Adipose tissue (tissue), 3 donors: ENCODE measurements around the gene DLG5. TPM values are rescaled to one million over a fixed set of nuclear protein-coding genes. Genes with fewer than 3 reads are reported as not detected.
"Not testable (repeated sequence)": the region's sequence is repeated elsewhere in the genome, so short reads cannot be mapped to it uniquely, and the experiment has no call there.

Source experiments
- H3K27ac ChIP-seq: one replicate; pipeline ENCODE4 v1.5.1; 2013; ENCODE audit warnings: low read depth, low read length
- WGBS, 3 donors: extraction: QIAGEN DNeasy Blood & Tissue Kit; methylation state at CpG; one replicate each; pipeline ENCODE4 v1.1.7; 2013; 5-methylcytosine and 5-hydroxymethylcytosine counted together
- polyA plus RNA-seq, 3 donors: library from polyadenylated mRNA; stranded (reverse); fragments of 200-250 nt; gene quantifications; one replicate each; pipeline ENCODE4 v1.2.3, GENCODE V29; 2013
- donor health status: healthy with polysubstance abuse.
- donor health status: Bipolar disorder and iron deficiency.
- donor health status: healthy.

DLG5 gene
- polyA plus RNA-seq, 3 donors: 10.2 to 17.2 (median 14.1) TPM

DNA sequence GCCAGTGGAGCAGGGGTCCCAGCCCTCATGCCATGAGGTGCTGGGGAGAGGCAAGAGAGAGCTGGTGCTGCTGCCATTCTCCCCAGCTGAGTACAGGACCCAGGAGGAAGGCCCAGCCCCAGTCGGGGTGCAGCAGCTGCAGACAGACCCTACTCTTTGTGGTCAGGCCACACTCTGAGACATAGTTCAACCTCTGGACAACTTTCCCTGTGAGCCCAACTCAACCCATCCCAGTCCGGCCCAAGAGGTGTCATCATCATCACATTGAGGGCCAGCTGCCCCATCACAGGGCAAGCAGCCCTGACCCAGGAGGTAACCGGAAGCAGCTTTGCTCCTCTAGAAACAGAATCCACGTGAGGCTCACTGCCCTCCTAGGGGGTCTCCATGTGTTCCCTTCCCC lies 155.1 kb downstream of the DLG5 start:
- 73 to 86% (median 82%) methylated on average over 4 of the region's 4 CpGs for WGBS, 3 donors

DNA sequence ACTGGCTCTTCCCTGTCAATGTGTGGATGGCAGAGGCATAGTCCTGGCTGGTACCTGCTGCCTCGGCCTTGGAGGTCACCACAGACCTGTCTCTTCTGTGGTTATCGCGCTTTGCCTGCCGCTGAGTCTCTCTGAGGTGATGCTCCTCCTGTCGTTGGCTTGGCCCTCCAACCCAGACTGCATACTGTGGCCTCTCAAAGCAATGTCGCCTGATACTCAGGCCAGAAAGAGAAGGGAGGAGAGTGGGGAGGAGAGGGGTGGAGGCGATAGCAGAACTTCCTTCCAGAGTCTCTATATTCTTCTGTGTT lies 155.7 kb downstream of the DLG5 start:
- 80 to 85% (median 84%) methylated on average over 7 of the region's 7 CpGs for WGBS, 3 donors
- no peak overlapping the region for H3K27ac ChIP-seq

More for the DNA sequence above, 155.1 kb downstream of the DLG5 start:
- H3K27ac ChIP-seq: no peak overlapping the region

DNA sequence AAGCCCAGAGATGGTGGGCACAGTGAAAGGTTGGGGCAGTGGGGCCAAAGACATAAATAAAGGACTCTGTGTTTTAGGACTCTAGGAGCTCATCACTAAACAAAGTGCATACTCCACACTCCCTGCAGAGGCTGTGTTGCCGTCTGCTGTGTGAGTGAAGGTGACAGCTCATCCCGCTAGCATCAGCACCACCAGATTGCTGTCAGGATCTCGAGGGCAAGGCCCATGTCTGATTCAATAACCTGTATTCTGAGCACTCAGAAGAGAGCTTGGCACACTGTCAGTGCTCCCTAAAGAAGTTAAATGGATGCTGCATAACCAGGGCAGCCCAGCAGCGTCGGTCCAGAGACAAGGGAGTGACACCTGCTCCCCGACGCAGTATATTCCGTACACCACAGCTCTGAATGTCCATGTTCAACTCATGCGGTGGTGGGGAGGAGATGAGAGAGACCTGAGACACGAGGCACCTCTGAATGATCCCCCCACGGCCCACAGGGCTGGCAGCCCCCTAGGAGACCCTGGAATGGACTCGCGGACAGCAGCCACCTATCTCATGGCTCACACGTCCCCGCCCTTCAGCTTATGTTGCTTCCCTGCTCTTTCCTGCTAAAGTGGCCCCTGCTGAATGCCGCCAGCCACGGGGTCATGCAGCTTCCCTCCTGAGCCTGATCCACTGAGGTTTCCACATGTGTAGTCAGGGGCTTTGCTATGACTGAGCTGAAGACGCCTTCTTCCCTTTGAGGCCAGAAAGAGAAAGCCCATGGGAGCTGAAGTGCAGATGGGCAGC lies 156.3 kb downstream of the DLG5 start:
- WGBS, 3 donors: 77 to 84% (median 77%) methylated on average over 18 of the region's 18 CpGs
- no peak overlapping the region for H3K27ac ChIP-seq

DNA sequence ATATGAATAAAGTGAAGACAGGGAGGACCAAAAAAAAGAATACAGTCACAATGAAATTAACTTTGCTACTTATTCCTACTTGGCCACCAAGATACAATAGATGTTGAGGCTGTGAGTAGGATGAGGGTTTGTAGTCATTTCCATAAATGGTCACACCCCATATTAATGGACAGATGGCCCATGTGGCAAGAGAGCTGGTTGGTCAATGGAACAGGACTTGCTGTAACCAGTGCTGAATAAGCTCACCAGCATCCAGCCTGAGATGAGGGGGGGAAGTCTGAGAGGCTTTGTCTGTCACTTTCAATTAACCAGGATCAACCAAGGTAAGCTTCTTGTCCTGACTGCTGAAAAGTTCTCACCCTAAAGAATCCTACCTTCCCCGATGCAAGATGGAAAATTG lies 158.5 kb downstream of the DLG5 start:
- H3K27ac ChIP-seq: no peak overlapping the region
- WGBS, 3 donors: 89 to 100% (median 95%) methylated on average over 1 of the region's 1 CpG

DNA sequence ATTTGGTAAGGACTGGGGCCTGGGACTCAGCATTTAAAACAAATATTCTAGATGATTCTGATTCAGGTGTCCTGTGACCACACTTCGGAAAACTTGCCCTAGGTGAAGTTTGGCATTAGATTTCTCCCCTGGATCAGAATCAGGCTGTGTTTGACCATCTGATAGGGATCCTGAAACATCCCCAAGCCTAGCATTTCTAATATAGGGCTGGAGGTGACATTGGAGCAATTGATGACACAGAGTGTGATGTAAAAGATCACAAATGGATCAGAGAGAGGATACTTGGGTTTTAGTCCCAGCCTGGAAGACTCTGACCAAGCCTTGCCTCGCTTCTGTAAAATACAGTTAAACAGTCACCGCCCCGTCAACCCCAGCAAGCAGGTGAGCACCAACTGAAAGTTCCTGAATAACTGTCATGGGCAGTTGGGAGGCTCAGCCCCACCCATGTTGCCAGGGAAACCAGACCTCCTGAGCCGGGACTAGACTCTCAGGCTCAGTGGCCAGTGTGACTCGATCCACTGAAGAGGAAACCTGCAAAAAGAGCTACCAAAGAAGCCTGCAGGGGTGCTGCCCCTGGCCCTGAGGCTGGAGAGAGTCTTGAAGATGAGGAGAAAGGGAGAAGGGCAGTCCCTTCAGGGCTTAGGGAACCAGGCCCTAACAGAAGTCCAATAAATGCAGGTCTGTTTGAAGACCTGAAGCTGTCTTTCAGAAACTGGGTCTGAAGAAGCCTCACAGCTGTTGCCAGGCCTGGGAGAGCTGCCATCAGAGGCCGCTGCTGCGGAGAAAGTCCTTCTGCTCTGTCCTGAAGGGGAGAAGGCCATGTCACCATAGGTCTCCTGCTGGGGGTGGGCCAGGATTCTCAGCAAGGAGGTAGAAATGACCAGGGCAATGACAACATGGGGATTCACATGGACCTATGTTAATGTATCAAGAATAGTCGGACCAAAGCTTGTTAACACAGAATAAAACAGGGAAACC lies 162.8 kb downstream of the DLG5 start:
- 80 to 81% (median 80%) methylated on average over 9 of the region's 9 CpGs for WGBS, 3 donors
- no peak overlapping the region for H3K27ac ChIP-seq

DNA sequence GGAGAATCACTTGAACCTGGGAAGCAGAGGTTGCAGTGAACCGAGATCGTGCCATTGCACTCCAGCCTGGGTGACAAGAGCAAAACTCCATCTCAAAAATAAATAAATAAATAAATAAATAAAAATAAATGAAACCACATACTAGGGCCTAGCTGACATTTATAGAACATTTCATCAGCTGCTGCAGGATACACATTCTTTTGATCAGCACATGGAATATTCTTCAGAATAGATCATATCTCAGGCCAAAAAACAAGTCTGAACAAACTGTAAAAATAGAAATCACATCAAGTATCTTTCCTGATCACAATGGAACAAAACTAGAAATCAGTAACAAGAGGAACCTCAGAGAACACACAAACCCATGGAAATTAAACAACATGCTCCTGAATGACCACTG lies 168.1 kb downstream of the DLG5 start:
- not testable (repeated sequence) for H3K27ac ChIP-seq
- WGBS, 3 donors: 95 to 100% (median 100%) methylated on average over 2 of the region's 2 CpGs

DNA sequence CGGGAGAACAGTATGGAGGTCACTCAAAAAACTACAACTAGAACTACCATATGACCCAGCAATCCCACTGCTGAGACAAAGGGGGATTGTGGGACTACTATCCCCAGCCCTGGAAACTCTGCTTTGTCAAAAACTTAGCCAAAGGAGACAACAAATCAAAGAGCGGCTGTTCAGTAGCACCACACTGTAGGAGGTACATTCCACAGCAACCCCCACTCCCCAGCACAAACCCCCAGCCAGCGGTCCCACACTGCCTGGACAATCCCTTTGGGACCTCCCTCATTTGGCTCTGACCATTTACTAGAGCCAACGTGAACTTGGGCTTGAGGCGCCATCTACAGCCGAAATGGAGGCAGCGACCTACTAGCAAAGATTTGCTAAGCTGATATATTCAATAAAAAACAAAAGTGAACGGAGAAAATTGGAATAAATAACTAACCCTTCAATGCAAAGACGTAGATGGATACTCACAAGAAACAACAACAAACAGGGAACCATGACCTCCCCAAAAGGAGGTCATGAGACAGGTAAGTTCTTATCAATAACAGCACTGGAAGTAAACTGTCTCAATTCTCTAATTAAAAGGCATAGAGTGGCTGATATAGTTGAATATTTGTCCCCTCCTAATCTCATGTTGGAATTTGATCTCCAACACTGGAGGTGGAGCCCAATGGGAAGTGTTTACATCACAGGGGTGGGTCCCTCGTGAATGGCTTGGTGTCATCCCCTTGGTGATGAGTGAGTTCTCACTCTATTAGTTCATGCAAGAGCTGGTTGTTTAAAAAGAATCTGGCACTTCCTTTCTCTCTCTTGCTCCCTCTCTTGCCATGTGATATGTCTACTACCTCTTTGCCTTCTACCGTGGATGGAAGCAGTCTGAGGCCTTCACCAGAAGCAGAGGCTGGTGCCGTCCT lies 170.0 kb downstream of the DLG5 start:
- H3K27ac ChIP-seq: no peak overlapping the region
- 19 to 28% (median 25%) methylated on average over 12 of the region's 12 CpGs for whole genome bisulfite sequencing, 3 donors

DNA sequence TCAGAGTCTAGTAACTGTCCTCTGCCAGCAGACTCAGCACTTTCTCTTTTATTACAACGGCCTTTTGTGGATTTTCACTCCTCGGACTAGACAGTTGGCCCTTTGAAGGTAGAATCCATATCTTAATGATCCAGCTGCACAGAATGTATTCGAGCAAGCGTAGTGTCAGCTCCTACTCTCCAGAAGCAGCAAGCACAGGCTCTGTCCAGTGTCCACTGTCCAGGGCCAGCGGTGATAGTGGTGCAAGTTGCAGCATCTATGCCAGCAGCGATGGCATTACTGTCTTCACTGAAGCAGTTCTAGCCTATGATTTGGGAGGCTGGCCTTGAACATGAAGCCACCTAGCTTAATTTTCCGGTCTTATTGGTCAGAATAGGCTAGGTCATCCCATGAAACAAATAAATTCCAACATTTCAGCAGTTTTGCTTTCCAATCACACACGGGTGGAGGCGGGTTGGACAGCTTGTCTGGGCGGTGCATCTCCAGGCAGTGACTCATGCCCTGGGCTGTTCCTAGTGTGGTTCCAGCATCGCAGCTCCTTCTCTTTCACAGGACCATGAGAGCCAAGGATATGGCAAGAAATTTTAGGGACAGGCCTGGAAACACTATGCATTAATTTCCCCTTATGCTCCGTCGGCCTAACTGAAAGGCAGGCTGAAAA lies 180.4 kb downstream of the DLG5 start:
- no peak overlapping the region for H3K27ac ChIP-seq

DNA sequence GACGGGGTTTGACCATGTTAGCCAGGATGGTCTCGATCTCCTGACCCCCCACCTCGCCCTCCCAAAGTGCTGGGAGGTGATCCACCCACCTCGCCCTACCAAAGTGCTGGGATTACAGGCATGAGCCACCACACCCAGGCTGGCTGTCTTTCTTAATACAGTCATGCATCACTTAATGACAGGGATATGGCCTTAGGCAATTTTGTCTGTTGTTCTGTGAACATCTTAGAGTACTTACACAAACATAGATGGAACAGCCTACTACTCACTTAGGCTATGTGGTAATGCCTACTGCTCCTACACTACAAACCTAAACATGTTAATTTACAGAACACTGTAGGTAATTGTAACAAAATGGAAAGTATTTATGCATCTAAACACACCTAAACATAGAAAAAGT lies 182.3 kb downstream of the DLG5 start:
- 86 to 97% (median 88%) methylated on average over 4 of the region's 4 CpGs for WGBS, 3 donors
- H3K27ac ChIP-seq: no peak overlapping the region

More for the DNA sequence above, 180.4 kb downstream of the DLG5 start:
- 72 to 81% (median 77%) methylated on average over 13 of the region's 13 CpGs for WGBS, 3 donors

DNA sequence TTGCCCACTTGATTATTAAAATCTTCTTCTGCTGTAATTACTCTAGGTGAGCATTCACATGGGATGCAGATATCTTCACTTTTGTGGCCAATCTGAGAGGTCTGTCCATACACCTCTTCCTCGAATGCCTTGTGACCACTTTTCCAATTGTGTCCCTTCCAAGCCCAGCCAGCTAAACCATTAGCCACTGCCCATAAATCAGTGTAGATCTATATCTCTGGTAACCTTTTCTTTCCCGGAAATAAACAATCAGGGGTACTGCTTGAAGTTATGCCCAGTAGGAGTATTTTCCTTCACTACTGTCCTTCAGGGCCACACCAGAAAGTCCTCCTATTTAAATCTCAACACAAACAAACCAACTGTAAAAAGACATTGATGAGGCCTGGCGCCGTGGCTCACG lies 184.4 kb downstream of the DLG5 start:
- H3K27ac ChIP-seq: no peak overlapping the region
- WGBS, 3 donors: 72 to 91% (median 80%) methylated on average over 5 of the region's 5 CpGs

DNA sequence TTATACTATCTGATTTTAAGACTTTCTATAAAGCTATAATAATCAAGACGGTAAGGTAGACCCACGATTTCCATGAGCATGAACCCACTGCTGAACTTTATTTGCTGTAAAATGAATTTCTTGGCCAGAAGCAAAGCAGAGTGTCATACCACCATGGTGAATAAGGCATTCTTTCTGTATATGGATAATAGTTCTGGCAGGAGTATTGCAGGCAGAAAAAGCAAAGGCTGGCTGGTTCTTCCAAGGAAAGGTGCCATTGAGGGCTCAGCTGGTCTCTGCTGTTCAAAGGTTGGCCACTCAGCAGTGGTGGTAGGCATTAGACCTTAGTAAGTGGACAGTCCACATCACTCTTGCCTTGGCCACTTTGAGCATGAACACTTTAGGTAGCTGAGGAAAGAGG lies 184.8 kb downstream of the DLG5 start:
- WGBS, 3 donors: 88 to 94% (median 92%) methylated on average over 2 of the region's 2 CpGs
- no peak overlapping the region for H3K27ac ChIP-seq

Other genes with a start within 250 kb of the DLG5 start
- gene POLR3A, start 102.8 kb upstream of the DLG5 start, polyA plus RNA-seq: 1 to 10 TPM; 3.0 to 4.9 (median 4.3) TPM
- 1,000 to 10,000 TPM; 3,159 to 7,450 (median 3,747) TPM for gene RPS24, start 107.1 kb upstream of the DLG5 start, polyA plus RNA-seq